K562 (cell line): Measurements from ENCODE around the gene MAP2K3. TPM values are rescaled to one million over a fixed set of nuclear protein-coding genes. Genes with fewer than 3 reads are reported as not detected.

ENCODE experiments used
- CBFA2T2 ChIP-seq: fragments of 450-650 bp; conservative IDR thresholded peaks from 2 replicates; pipeline ENCODE4 v1.6.1; 2017; ENCODE audit warnings: mild to moderate bottlenecking
- HMBOX1 ChIP-seq: sonication (generic); IDR thresholded peaks from 2 replicates; pipeline ENCODE4 v1.6.1; 2016
- SMARCA5 ChIP-seq: fragments of 450-650 bp; IDR thresholded peaks from 2 replicates; pipeline ENCODE4 v1.6.1; 2016
- UBTF ChIP-seq, 2 experiments: IDR thresholded peaks; 2 replicates each; pipeline ENCODE4 v1.6.1; 2012; ENCODE audit warnings: improper control_type of control experiment in 2 of 2, low read depth in 2 of 2, low read length in 2 of 2, borderline replicate concordance in 1 of 2
- ZNF518B ChIP-seq: fragments of 250-450 bp; sonication (Bioruptor Pico); IDR thresholded peaks from 2 replicates; pipeline ENCODE4 v1.5.0; 2021; ENCODE audit warnings: mild to moderate bottlenecking, moderate library complexity
- ZNF695 ChIP-seq: fragments of 450-650 bp; formaldehyde crosslinking; IDR thresholded peaks from 2 replicates; pipeline ENCODE4 v1.4.0; 2020; ENCODE audit warnings: mild to moderate bottlenecking, moderate library complexity
- polyA plus RNA-seq, 8 experiments: library from polyadenylated mRNA; depleted of rRNA in 4 of 8; stranded (reverse) in 5 of 8; unstranded in 3 of 8; fragments of >200 nt; fragmentation: Nextera tagmentation in 2 of 8; fragmentation: Illumina TruSeq in 1 of 8; extraction: Ambion mirVana in 2 of 8; extraction: Trizol in 1 of 8; gene quantifications; 2 replicates each; pipeline versions ENCODE4 v1.2.1 to v1.2.3, GENCODE V29; 2011 to 2014; ENCODE audit warnings: inconsistent platforms in 1 of 8, missing spikeins in 1 of 8
- total RNA-seq, 7 experiments: library from RNA; depleted of rRNA in 6 of 7; stranded (reverse); fragments of >200 nt in 6 of 7; fragmentation: Illumina TruSeq in 2 of 7; extraction: Trizol in 2 of 7; gene quantifications; 2 replicates each; pipeline versions ENCODE4 v1.2.1 to v1.2.3, GENCODE V29; 2011 to 2021; ENCODE audit warnings: low replicate concordance in 1 of 7

The MAP2K3 gene
- total and polyA plus RNA-seq, 9 of the 15 experiments (the other 6 are each of a cell fraction or from before 2014, with no cell fraction given): 0.18 to 14.8 (median 3.5) TPM

- TF ChIP-seq HMBOX1: no peak
- TF ChIP-seq ZNF518B (CRISPR knock-in tag): no peak
- no peak for TF ChIP-seq SMARCA5
- TF ChIP-seq CBFA2T2: no peak; the same call in 1 of the 2 replicates
- no peak for TF ChIP-seq ZNF695 (CRISPR knock-in tag)
- TF ChIP-seq UBTF (IDR thresholded peaks at IDR 0.05; ENCODE audit: borderline replicate concordance in 1 of 2, low read depth in 2 of 2, low read length in 2 of 2): no peak
Observed at GRCh38 chr17:21271454-21272183, 12.9 kb upstream of the MAP2K3 start (continued).
